Suppressor macrophage treated with lipopolysaccharide for 1 hour (primary cell): Measurements from ENCODE around the gene THSD7B.

Source experiments
- DNase-seq, 3 donors: peaks; one replicate each; pipeline ENCODE4 v3.0.0-alpha.2; 2020 to 2022

THSD7B gene

GRCh38 chr2:136828162-136828561 lies 62.8 kb downstream of the THSD7B start:
- no peak for DNase-seq

GRCh38 chr2:136828774-136829173 lies 63.4 kb downstream of the THSD7B start:
- DNase-seq = no peak

DNA sequence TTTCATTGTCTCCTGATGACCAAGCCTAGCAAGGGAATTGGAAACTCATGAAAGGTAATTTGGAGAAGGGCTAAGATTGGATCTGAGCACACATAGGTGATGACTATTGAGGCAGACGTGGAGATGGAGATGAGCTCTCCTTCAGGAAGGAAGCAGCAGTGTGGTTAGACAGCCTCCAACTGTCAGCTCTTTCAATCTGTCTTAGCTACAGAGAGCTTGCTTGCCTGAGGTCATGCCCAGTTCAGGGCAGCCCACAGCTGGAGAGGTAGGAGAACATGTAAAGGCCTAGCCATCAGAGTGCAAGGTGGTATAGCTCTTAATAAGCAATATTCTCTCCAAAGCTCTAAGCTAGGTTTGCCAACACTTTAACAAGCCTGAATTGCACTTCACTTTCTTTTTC lies 79.2 kb downstream of the THSD7B start:
- no peak for DNase-seq

DNA sequence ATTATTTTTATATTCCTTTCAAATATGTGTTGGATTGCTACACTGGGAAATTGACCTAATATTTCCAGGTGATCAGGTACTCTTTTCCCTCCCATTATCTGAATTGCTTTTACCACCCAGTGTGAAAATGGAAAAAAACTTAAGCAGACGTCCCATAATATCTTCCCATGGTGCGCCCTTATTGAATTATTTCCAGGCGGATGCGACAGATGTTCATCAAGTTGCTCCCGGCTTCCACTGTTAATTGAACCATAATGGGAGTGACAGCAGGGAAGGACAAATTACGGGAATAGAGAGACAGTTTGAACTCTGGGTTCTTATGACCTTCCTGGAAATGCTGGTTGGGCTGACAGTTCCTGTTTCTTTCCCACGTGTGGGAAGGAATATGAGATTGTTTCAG lies 93.3 kb downstream of the THSD7B start:
- DNase-seq = no peak

DNA sequence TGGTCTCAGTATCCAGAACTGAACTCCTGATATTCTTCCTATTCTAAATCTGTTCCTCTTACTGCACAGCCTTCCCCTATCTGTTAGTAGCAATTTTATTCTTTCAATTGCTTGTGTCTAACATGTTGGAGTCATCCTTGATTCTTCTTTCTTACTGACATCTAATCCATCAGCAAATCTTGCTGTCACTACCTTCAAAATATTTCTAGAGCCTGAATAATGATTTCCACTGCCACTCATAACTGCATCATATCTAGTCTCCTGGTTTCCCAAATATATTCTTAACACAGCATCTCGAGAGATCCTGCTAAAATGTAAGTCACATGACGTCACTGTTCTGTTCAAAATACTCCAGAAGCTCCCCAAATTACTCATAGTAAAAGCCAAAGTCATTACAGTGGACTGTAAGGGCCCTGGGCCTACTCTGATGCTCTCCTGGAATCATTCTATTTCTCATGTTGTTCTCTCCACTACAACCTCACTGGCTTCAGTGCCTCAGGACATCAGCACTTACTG lies 95.2 kb downstream of the THSD7B start:
- DNase-seq = no peak

DNA sequence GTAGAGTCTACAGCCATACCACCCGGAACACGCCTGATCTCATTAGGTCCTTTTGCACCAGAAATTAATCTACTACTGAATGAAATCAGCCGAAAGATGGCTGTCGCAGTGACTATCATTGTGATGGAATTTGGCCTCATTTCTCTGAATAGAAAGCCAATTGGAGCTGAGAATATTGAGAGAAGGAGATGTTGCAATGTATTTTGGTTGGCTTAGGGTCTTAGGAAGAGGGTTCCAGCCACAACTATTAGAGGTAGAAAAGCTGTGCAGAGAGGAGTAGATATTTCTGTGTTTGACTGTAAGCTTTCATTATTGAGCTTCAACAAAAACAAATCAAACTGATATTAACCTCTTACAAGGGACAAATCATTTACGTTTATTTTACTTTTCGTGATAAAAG lies 98.1 kb downstream of the THSD7B start:
- no peak for DNase-seq

DNA sequence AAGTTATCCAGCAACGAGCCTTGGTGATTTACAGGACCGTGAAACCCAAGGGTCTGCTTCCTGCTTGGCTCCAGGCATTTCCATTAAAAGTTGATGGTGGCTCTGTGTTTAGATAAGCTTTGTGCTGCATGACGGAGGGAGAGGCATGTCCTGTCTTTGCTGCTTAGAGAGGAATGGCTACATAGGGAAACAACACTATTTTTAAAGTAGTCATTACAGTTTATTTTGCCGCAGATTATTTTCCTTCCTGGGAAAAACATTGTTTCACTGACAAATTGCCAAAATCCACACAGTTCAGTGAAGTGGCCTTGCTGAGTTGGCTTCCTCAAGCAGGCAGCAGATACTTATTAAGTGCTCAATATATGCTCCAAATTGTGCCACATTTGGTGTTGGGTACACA lies 98.5 kb downstream of the THSD7B start:
- no peak for DNase-seq

DNA sequence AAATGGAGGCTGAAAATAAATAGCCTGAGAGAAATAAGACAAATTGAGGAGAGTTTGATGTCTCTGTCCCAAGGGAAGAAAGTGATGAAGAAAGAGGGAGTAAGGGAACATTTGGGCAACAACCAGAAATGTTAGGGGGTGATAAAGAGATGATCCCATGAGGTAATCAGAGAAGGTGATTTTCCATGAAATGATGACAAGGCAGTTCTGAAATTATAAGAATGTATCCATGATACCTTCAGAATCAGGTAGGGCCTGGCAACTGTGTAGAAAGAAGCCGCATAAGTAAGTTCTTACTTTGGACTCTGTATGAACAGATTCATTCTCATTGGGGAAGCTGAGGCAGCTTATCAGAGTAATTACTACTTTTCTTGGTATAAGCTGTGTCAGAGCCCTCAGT lies 106.1 kb downstream of the THSD7B start:
- no peak for DNase-seq

DNA sequence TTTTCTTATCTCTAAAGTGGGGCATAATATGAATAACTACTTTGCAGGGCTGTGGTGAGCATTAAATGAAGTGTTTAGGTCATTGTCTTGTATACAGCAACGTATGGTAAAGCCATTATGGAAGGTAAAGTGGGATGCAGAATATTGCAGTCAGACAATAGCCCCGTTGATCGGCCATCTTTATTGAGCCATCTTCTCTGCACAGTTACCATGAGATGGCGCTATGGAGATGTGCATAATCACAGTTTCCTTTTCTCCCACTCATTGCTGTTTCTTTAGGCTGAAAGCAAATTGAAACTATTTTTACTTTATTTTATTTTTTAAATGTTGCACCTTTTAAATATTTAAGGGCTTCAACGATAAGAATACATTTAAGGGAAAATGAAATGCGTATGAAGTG lies 108.9 kb downstream of the THSD7B start:
- DNase-seq = peak; percentile 3 to 19 (median 18)

GRCh38 chr2:136891100-136891499 lies 125.8 kb downstream of the THSD7B start:
- DNase-seq = no peak

DNA sequence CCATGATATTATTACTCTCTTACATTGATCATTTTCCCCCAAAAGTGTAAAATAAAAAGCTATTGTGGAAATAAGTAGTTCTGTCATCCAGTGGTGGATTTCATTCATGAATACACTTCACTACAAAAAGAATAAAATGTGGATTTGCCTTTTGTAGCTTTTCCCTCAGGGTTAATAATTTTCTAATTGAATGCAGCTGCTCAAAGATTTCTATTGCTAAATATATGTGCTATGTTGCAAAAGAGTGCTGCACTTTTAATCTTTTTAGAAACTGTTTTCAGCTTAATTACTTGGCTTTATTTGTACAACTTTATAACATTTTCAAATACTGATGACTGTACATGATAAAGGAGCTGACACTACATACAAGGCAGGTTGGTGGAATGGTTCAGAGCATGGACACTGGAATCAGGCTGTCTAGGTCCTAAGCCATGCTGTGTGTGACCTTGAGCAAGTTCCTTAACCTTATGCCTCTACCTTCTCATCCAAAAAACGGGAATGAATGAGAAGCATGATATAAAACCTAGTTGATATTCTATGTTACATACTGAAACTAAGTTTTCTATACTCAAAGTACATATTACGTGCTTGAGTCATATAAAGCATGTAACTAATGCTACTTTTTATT lies 128.8 kb downstream of the THSD7B start:
- DNase-seq = no peak

GRCh38 chr2:136901732-136902131 lies 136.4 kb downstream of the THSD7B start:
- no peak for DNase-seq

DNA sequence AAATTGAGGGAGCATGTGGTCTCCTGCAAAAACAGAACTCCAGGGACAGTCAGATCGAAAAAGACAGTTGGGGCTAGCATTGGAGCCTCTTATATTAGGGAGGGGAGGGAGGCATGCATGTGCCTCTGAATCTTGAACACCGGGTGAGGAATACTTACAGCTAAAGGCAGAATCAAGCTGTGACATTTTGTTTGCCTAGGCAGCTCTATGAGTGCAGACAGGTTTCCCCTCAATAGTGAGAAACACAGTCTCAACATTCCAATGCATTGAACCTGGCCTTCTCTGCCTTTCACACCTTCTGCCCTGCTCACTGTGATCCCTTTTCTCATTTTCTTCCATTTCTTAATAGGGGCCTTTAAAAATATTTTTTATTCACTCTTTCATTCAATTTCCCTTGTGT lies 140.4 kb downstream of the THSD7B start:
- no peak for DNase-seq

DNA sequence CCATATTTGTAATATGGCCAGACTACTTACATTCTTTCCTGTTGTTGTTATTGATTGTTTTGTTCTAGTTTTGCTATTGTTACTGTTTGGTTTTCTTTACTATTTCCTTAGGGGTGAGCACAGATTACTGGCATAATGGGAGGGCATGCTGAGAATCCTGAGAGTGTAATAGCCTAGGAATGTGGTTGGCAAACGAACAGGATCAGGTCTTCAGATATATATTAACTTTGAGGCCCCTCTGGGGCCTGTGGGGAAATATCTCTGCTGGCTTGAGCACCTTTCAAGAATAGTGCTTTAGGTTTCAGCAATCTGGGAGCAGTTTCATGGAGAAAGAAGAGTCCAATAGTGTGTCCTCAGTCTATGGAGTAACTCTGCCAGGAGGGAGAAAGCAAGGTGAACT lies 144.4 kb downstream of the THSD7B start:
- DNase-seq = no peak

DNA sequence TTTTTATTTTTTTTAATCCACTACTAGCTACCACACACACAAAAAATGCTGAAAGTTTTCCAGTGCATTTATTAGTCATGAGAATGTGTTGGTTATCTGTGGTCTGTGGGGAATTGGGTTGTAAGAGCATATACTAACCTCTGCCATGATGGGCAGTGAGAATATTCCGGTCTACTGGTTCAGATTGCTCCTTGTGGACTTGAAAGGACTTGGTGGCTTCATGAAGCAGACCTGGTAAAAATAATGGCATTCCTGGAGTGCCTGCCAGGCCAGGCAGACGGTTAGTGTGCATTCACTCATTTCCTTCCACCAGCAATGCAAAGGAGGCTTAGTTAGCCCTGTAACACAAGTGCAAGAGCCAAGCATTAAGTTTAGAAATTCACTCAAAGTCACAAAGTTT lies 150.8 kb downstream of the THSD7B start:
- DNase-seq = no peak

DNA sequence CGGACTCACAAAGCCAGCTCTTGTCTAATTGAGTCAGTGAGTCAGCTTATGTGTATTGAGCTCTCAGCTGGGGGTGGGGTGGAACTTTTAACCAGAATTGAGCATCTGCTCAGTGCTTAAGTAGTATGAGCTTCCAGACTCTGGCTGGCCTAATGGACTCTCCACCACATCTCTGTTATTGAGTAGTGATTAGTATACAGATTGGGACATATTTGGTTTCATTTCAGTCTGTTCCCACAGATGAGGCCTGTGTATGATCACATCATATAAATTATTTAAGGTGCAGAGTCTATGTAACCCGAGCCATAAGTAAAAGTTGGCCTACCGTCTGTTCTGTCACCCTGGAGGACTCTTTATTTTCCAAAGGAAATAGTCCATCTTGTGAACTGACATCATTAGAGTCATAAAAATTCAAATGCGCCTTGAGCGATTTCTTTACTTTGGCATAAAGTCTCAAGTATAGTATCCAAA lies 152.1 kb downstream of the THSD7B start:
- DNase-seq = no peak

- no peak for DNase-seq
These were observed 154.3 kb downstream of the THSD7B start for GRCh38 chr2:136919682-136920081.

GRCh38 chr2:136920652-136921333 lies 155.4 kb downstream of the THSD7B start:
- no peak for DNase-seq

DNA sequence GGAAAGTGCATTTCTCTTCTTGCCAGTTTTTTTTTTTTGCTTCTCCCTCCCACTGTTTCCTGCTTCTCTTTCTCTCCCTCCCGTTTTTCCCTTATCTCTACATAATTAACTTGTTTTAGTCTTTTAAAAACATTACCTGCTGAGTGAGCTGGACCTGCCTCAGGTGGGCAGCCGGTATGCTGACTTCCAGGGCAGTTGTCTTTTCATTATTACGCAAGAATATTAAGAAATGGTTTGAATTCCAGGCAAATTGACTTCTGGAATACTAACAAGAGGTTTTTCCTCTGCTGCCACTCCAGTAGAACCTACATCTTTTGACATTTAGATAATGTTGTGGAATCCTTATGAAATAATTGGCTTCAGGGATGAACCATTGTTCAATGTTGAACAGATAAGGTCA lies 161.8 kb downstream of the THSD7B start:
- DNase-seq = no peak

DNA sequence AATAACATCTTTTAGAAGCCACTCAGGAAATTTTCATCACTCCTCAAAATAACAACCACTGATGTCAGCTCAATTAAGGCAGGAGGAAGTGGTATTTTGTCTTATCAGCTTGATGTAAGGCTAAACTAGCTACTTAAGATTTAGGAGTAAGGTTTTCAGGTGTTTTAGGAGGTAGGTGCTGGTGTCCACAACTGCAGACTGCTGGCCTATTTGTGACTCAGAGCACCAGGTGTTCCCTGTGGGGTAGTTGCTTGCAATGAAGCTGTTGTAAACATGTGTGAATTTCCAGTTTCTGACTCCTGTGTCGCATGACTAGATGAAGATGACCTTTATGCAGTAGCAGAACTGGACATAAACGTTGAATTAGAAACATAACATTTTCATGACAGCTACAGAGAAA lies 164.2 kb downstream of the THSD7B start:
- DNase-seq = no peak

- peak in 2 of 3 donors; percentile 1 to 5 for DNase-seq
These were observed 167.4 kb downstream of the THSD7B start for GRCh38 chr2:136932700-136933099.

DNA sequence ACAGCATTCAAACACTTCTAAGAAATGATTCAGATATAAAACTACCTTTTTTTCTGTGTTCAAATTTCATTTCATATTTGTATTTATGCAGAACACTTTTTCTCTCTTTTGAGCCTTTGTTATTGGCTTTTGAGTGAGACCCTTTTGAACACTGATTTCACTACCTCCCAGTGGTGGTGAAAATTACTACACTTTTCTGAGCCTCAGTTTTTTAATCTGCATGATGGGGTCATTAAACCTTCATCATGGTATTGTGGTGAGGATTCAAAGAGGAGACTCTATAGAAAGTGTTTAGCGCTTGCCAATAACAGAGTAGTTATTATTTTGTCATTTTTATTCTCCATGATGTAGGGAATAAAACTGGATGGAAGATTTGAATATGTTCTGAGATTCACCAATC lies 169.8 kb downstream of the THSD7B start:
- no peak for DNase-seq

- DNase-seq = no peak
These were observed 190.7 kb downstream of the THSD7B start for GRCh38 chr2:136956050-136956449.

DNA sequence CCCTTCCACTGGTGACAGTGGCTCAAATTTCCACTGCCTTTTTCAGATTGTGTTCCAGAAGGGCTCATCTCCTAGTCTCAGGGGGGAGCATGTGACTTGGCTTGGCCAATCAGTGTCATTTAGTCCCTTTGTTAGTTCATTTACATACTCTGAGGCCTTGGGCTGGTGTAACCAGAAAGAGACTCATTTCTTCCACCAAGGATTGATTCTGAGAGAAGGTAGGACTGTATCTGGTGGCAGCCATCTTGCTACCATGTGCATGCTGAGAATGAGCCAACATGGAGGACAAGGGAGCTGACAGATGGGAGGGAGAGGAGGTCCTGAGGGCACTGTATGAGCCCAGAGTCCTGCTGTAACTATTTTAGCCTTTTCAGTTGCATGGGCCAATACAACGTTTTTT lies 191.7 kb downstream of the THSD7B start:
- DNase-seq = no peak
